Measurements from ENCODE around the gene OR5M10. TPM values are rescaled to one million over a fixed set of nuclear protein-coding genes. Genes with fewer than 3 reads are reported as not detected.
"Not testable (repeated sequence)": the region's sequence is repeated elsewhere in the genome, so short reads cannot be mapped to it uniquely, and the experiment has no call there.

Gene OR5M10
- polyA plus RNA-seq (ENCODE audit: insufficient read length in 12 of 12) = not detected
- long read RNA-seq, donor 1 = 0 reads
- long read RNA-seq, donor 2 = 0 reads
- long read RNA-seq, donor 3 = 0 reads
- long read RNA-seq, donor 4 = 0 reads
- long read RNA-seq, donor 5 = 0 reads
- long read RNA-seq, donor 6 = 0 reads
- long read RNA-seq, donor 7 = 0 reads
- long read RNA-seq, donor 8 = 0 reads
- long read RNA-seq, donor 9 = 0 reads
- long read RNA-seq, donor 10 = 0 reads
- long read RNA-seq, donor 11 = 0 reads

DNA sequence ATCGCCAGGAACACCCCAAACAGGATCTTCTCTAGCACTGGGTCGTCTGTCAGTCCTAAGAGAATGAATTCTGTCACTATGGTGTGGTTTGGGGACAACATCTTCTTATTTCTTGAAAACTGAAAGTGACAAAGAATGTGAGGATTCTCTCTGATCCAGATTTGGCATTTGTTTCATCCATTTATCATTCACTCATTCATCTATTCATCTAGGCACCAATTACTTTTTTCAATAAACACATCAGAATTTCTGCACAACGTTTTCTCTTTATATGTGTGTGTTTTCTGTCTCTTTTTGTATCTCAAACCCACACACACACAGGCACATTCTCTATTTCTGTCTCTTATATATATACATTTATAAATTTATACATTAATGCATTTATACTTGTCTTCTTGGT, at the start of gene OR5M10:
Gene OR5M10 (minus strand): TSS at position 101 of the 400 bp plus-strand sequence. CDS start 0 bp downstream, at position 101.
- no peak for DNase-seq

DNA sequence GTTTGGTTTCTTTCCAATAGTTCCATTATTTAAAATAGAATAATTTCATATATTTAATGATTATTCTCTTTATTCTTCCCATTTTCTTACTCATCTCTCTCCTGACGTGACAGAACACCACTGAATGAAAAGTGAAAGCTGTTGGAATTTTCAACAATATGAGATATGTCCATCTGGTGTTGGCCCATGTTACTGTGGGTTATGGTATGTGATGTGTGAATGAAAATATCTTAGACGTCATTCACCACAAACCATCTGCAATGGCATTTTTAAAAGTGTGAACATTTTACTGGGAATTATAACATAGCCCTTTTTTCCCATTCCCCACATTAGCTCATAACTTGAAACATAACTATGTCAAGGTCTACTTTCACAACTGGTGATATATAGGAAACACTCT, 48.4 kb upstream of the OR5M10 start:
- DNase-seq = no peak

DNA sequence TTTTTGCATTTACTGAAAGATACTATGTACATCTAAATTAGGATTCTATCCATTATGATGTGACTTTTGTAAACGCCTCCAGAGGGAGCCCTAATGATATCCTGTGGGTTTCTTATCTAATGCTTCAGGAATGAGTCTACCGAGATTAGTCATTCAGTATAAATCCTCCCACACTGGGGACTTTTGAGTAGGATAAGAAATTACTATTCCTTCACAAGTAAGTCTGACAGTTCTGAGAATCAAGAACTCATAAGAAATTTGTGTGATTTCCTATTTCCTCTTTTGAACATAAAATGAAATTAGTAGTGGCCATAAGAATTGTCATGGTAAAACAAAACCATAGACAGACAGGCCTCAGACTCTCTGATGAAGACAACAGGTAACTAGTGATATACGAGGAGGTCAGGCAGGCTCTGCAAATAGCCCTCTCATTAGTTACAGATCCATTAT, 47.2 kb upstream of the OR5M10 start:
- DNase-seq = peak; percentile 2

DNA sequence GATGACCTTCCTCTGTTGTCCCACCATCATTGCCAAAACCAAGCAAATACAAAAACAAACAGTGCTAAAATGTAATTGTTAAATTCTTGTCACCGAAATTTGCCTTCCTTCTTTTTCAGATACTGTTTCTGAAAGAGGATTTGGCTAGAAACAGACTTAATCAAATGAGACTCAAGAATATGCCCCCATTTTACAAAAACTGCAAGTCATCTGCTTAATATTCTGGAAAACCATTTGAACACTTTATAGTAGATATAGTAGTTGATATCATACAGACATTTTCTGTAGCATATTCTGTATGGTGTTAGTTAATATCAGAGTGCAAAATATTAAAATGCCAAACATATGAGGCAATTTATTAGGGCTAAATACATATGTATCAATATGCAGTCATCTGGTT, 33.7 kb upstream of the OR5M10 start:
- DNase-seq = no peak

DNA sequence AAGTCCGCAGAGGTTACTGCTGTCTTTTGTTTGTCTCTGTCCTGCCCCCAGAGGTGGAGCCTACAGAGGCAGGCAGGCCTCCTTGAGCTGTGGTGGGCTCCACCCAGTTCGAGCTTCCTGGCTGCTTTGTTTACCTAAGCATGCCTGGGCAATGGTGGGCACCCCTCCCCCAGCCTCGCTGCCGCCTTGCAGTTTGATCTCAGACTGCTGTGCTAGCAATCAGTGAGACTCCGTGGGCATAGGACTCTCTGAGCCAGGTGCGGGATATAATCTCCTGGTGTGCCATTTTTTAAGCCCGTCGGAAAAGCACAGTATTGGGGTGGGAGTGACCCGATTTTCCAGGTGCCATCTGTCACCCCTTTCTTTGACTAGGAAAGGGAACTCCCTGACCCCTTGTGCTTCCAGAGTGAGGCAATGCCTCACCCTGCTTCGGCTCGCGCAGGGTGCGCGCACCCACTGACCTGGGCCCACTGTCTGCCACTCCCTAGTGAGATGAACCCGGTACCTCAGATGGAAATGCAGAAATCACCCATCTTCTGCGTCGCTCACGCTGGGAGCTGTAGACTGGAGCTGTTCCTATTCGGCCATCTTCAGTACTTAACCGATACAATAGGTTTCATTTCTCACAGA, 14.7 kb upstream of the OR5M10 start:
- not testable (repeated sequence) for DNase-seq

DNA sequence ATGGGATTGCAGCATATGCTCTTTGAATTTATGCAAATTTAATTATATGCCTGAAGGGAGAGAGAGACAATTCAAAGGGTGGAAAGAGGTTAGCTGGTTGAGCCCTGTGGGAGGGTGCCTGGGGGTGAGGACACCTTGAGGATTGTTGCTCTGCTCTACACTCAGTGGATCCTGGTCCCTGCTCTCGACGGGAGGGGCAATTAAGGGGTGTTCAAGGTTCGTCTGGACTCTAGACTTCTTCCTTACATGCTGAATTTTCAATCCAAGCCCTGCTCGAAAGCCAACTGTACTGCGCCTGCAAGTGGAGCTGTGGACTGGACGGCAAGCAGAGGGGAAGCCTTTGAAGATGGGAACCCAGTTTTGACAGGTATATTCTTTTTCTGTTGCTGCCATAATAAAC, 18.9 kb downstream of the OR5M10 start:
- no peak for DNase-seq

DNA sequence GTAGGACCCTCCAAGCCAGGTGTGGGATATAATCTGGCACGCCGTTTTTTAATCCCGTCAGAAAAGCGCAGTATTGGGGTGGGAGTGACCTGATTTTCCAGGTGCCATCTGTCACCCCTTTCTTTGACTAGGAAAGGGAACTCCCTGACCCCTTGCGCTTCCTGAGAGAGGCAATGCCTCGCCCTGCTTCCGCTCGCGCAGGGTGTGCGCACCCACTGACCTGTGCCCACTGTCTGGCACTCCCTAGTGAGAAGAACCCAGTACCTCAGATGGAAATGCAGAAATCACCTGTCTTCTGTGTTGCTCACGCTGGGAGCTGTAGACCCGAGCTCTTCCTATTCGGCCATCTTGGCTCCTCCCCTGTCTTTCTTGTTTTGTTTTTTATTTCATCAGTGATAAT, 22.8 kb downstream of the OR5M10 start:
- not testable (repeated sequence) for DNase-seq

DNA sequence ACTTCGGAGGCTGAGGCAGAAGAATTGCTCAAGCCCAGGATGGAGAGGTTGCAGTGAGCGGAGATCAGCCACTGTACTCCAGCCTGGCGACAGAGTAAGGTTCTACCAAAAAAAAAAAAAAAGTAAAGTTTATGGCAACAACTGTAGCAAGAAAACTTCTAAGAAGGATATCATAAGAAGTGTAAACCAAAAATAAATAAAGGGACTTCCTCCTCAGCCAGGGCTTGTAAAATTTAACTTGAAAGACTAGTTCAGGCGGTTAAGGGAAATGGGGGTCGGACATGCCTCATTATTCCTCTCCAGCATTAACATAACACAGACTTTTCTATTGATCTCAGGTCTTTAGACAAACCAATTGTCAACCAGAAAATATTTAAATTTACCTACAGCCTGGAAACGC, 32.0 kb downstream of the OR5M10 start:
- no peak for DNase-seq

DNA sequence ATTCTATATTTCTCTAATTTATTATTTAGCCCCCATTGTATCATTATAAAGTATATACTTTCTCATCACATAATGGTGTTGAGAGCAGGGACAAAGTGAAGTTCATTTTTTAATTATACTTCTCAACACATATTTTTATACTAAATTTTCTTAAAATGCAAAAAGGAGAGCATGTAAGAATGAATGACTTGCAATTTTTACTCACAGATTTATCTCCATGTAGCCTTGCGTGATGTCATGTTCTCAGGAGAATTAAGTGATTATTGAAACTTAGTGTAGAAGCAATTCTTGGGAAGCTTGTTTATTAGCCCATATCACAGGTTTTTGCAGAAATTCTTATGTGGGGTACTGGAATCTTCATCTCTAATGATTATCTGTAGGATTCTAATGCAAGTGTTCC, 33.8 kb downstream of the OR5M10 start:
- DNase-seq = no peak

DNA sequence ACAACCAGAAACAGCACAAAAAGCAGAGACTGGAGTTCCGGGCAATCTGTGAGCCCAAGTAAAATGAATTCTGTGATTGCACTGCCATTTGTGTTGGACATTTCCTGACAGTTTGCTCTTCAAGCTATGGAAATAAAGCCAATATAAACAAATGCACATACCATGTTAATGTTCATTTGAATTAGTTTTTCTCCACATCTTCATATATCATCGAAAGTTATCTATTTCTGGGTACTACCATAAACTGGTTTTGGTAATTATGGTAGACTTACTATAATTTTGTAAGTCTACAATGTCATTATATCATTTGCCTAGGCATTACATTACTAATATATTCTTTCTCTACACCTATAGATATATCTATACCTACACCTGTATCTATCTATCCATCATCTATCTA, 34.4 kb downstream of the OR5M10 start, which contains the start of gene OR5M11:
Gene OR5M11 (minus strand): TSS at position 101 of the 400 bp plus-strand sequence. CDS start 0 bp downstream, at position 101.
- no peak for DNase-seq

DNA sequence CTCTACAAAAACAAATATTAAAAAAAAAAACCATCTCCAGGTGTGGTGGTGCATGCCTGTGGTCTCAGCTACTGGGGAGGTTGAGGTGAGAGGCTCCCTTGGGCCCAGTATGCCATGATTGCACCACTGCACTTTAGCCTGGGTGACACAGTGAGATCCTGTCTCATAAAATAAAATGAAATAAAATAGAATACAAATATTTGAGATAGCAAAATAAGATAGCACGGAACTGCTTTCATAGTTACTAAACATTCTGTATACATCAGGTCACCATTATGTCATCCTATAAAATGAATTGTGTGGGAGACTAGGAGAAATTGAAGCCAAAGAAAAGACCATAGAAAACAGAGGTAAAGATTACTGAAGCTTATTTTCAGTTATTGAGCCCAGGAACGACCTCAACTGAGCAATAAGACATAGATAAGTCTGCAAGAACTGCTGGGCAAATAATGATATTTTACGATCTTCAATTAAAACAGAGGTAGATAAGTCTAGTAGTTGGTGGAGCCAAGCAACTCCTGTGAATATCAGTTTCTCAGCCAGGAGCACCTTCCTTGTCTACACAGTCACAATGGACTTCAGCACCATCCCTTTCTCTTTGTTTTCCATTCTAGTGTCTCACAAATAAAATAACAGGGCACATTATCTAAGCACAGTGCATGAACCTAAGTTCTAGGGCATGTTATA, 44.3 kb downstream of the OR5M10 start:
- DNase-seq = no peak

DNA sequence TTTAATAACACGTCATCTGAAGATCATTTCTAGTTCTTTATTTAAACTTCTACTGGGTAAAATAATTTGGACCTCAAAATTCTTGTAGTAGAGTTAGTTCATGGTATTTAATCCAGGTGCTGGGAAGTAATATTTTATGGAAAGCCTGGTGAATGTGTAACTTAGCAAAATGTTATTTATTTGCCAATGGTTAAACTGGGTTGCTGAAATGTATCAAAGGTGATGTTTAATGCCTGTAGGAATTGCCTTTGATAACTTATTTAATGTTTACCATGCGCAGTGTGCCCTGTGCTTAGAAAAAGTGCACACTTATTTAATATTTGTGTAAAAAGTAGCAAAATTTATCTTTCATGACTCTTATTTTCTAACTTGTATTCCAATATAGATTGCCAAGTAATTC, 45.7 kb downstream of the OR5M10 start:
- no peak for DNase-seq

Other genes with a start within 250 kb of the OR5M10 start
- not detected for gene OR8K1, start 231.7 kb downstream of the OR5M10 start, polyA plus RNA-seq (ENCODE audit: insufficient read length in 12 of 12)
- gene OR8J1, start 223.4 kb downstream of the OR5M10 start, polyA plus RNA-seq (ENCODE audit: insufficient read length in 12 of 12) = not detected
- gene OR8U1, start 202.1 kb downstream of the OR5M10 start, polyA plus RNA-seq (ENCODE audit: insufficient read length in 12 of 12) = not detected
- not detected for gene OR5AL1, start 165.0 kb downstream of the OR5M10 start, polyA plus RNA-seq (ENCODE audit: insufficient read length in 12 of 12)
- not detected for gene OR5M3, start 104.4 kb downstream of the OR5M10 start, polyA plus RNA-seq (ENCODE audit: insufficient read length in 12 of 12)
- gene OR5M8, start 86.4 kb downstream of the OR5M10 start, polyA plus RNA-seq (ENCODE audit: insufficient read length in 12 of 12) = not detected
- gene OR5M11, start 34.5 kb downstream of the OR5M10 start, polyA plus RNA-seq (ENCODE audit: insufficient read length in 12 of 12) = not detected
- gene OR5M1, start 37.2 kb upstream of the OR5M10 start, polyA plus RNA-seq (ENCODE audit: insufficient read length in 12 of 12) = not detected
- gene OR5AP2, start 64.7 kb upstream of the OR5M10 start, polyA plus RNA-seq (ENCODE audit: insufficient read length in 12 of 12) = not detected
- gene OR5AR1, start 86.0 kb upstream of the OR5M10 start, polyA plus RNA-seq (ENCODE audit: insufficient read length in 12 of 12) = not detected
- gene OR9G1, start 121.4 kb upstream of the OR5M10 start, polyA plus RNA-seq (ENCODE audit: insufficient read length in 12 of 12) = not detected
- gene OR9G4, start 171.0 kb upstream of the OR5M10 start, polyA plus RNA-seq (ENCODE audit: insufficient read length in 12 of 12) = not detected

Data from muscle of arm (tissue), 14 donors.